Naive thymus-derived CD4-positive, alpha-beta T cell (primary cell): Measurements from ENCODE around the gene STX18. TPM values are rescaled to one million over a fixed set of nuclear protein-coding genes. Genes with fewer than 3 reads are reported as not detected.

ENCODE experiments used
- polyA plus RNA-seq, 2 donors: library from polyadenylated mRNA; unstranded; fragments of 300-500 nt; fragmentation: Illumina TruSeq; gene quantifications; one replicate each; pipeline ENCODE4 v1.2.3, GENCODE V29; 2021
- total RNA-seq, 6 experiments: library from RNA in 5 of 6; stranded (reverse) in 5 of 6; gene quantifications; 1 replicate in 5 of 6; 2 replicates in 1 of 6; pipeline ENCODE4 v1.2.3 and lab custom pipeline; 2021 to 2026

STX18 gene
- total and polyA plus RNA-seq, 7 experiments from 2014 or later = 16.3 to 28.0 (median 22.7) TPM

Other genes with a start within 250 kb of the STX18 start
- gene NSG1, start 154.9 kb downstream of the STX18 start, total RNA-seq = 10 to 100 TPM in 3 of 5 experiments, 1 to 10 TPM in 1, under 1 TPM in 1; 0.90 to 24.5 (median 19.5) TPM
- 10 to 100 TPM in 1 of 2 donors, under 1 TPM in 1; 0.53 to 19.7 TPM for gene NSG1, start 154.9 kb downstream of the STX18 start, polyA plus RNA-seq